ENCODE results near the gene RAB37.

GRCh38 chr17:74796866-74797265 is 59.8 kb downstream of the RAB37 start:
- TF ChIP-seq POLR2A (IDR thresholded peaks at IDR 0.05; ENCODE audit: low read depth, low read length) (no peak), POLR2AphosphoS5 (IDR thresholded peaks at IDR 0.05; ENCODE audit: low read depth, low read length) (no peak), PAX5 (IDR thresholded peaks at IDR 0.05; ENCODE audit: insufficient read depth, low read length, severe bottlenecking) (no peak), TAF1 (IDR thresholded peaks at IDR 0.05; ENCODE audit: low read depth, low read length) (no peak), POU2F2 (IDR thresholded peaks at IDR 0.05; ENCODE audit: low read depth, low read length) (no peak), SPI1 (IDR thresholded peaks at IDR 0.05; ENCODE audit: low read depth, low read length) (no peak)

Data from GM12891 (cell line).